ENCODE results near the gene LCMT1. TPM values are rescaled to one million over a fixed set of nuclear protein-coding genes. Genes with fewer than 3 reads are reported as not detected.

Gene LCMT1
- total RNA-seq, 1 donor from 2014 or later: 35.7 TPM

- ATAC-seq (no peak), DNase-seq (no peak)
- no peaks in the 10 kb centered on the region for H3K4me1 ChIP-seq
- no peaks in the 10 kb centered on the region for H3K36me3 ChIP-seq
- no peak for TF ChIP-seq CTCF (IDR thresholded peaks at IDR 0.05)
- no peak overlapping the region for H3K27ac ChIP-seq
- H3K27me3 ChIP-seq (ENCODE audit: low read depth): no peaks in the 10 kb centered on the region
- intact Hi-C loops (cut with DNase I): no loop called here
- no peaks in the 10 kb centered on the region for H3K9me3 ChIP-seq
- H3K4me3 ChIP-seq: no peak overlapping the region
Observed at GRCh38 chr16:25210758-25211157, 99.2 kb downstream of the LCMT1 start.

DNA sequence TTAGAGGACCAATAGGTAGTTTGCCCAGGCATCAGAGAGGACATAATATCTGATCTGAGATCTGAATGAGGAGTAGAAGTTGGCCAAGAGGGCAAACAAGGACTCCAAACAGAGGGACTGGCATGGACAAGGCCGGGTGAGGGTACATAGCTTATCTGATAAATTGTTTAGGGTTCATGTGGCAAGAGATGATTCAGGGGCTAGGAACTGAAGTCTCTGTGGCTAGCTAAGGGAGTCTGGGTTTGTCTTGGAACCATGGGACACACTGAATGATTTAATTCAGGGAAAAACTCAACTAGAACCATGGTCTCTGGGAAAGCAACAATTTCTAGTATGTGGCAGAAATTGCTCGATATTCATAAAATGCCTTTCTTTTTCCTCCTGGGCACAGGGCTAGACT, 101.1 kb downstream of the LCMT1 start:
- DNase-seq: no peak
- TF ChIP-seq CTCF (IDR thresholded peaks at IDR 0.05): no peak
- H3K36me3 ChIP-seq: no peaks in the 10 kb centered on the region
- H3K27ac ChIP-seq: no peak overlapping the region
- H3K27me3 ChIP-seq (ENCODE audit: low read depth): peaks cover 5% of the 10 kb centered on the region
- no peak overlapping the region for H3K4me3 ChIP-seq
- H3K9me3 ChIP-seq: no peaks in the 10 kb centered on the region
- no peak for ATAC-seq
- intact Hi-C loops (cut with DNase I): no loop called here
- no peaks in the 10 kb centered on the region for H3K4me1 ChIP-seq

- Histone ChIP-seq H3K27me3 (ENCODE audit: low read depth) (peaks cover 5% of the 10 kb centered on the region), H3K36me3 (no peaks in the 10 kb centered on the region), H3K9me3 (no peaks in the 10 kb centered on the region), H3K27ac (no peak overlapping the region), H3K4me1 (no peaks in the 10 kb centered on the region), H3K4me3 (no peak overlapping the region)
- DNase-seq (no peak), ATAC-seq (no peak)
- intact Hi-C loops (cut with DNase I): no loop called here
- TF ChIP-seq CTCF (IDR thresholded peaks at IDR 0.05): no peak
Observed at GRCh38 chr16:25213709-25214397, 102.3 kb downstream of the LCMT1 start.

DNA sequence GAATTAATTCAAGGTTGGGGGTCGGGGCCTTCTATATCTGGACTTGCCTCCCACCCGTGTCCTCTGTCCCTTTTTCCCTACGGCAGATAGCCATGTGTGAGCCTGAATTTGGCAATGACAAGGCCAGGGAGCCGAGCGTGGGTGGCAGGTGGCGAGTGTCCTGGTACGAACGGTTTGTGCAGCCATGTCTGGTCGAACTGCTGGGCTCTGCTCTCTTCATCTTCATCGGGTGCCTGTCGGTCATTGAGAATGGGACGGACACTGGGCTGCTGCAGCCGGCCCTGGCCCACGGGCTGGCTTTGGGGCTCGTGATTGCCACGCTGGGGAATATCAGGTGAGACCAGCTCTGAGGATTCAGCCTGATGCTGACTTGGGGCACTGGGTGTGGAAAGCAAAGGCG, 105.6 kb downstream of the LCMT1 start:
- Histone ChIP-seq H3K4me1 (no peaks in the 10 kb centered on the region), H3K36me3 (no peaks in the 10 kb centered on the region), H3K4me3 (no peak overlapping the region), H3K27me3 (ENCODE audit: low read depth) (peaks cover 5% of the 10 kb centered on the region), H3K27ac (no peak overlapping the region), H3K9me3 (no peaks in the 10 kb centered on the region)
- intact Hi-C loops (cut with DNase I): no loop called here
- no peak for ATAC-seq
- no peak for DNase-seq
- TF ChIP-seq CTCF (IDR thresholded peaks at IDR 0.05): no peak

DNA sequence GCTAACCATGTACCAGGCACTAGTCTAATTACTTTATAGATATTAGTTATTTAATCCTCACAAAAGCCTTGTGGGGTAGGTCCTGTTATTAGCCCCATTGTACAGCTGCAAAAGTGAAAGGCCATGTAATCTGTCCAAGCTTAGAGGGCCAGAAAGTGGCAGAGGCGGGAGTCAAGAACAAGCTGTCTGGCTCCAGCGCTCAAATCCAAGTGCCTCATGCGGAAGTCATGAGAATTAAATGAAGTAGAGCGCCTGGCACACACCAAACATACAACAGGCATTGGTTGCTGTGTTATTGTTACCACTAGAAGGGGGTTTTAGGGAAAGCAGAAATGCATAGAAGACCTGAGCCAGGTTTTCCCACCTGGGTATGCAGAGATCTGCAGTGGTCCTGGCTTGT, 106.4 kb downstream of the LCMT1 start:
- no peak for DNase-seq

More for the DNA sequence above, 106.4 kb downstream of the LCMT1 start:
- Histone ChIP-seq H3K36me3 (no peaks in the 10 kb centered on the region), H3K27me3 (ENCODE audit: low read depth) (peaks cover 5% of the 10 kb centered on the region), H3K27ac (no peak overlapping the region), H3K9me3 (no peaks in the 10 kb centered on the region), H3K4me1 (no peaks in the 10 kb centered on the region), H3K4me3 (no peak overlapping the region)
- intact Hi-C loops (cut with DNase I): no loop called here
- no peak for TF ChIP-seq CTCF (IDR thresholded peaks at IDR 0.05)
- ATAC-seq: no peak
